ENCODE measurements around the gene SVOPL. TPM values are rescaled to one million over a fixed set of nuclear protein-coding genes. Genes with fewer than 3 reads are reported as not detected.

Gene SVOPL
- total RNA-seq, 2 donors from 2014 or later = 3.7 TPM; not detected in 1

GRCh38 chr7:138565451-138566114 is 135.6 kb downstream of the SVOPL start:
- H3K36me3 ChIP-seq = peaks cover 51% of the 10 kb centered on the region
- no peak for ATAC-seq (ENCODE audit: insufficient number of reproducible peaks, low FRiP score, low read depth)
- peaks cover 33% of the 10 kb centered on the region for H3K9me3 ChIP-seq
- H3K4me1 ChIP-seq (ENCODE audit: control insufficient read depth in 1 of 2, low read depth in 2 of 2) = no peaks in the 10 kb centered on the region
- DNase-seq (ENCODE audit: low spot score) = no peak
- no peak overlapping the region for H3K4me3 ChIP-seq
- TF ChIP-seq CTCF (IDR thresholded peaks at IDR 0.05) = no peak
- H3K27ac ChIP-seq = no peak overlapping the region
- no peaks in the 10 kb centered on the region for H3K27me3 ChIP-seq (replicated peaks; ENCODE audit: insufficient read depth)

- Histone ChIP-seq H3K36me3 (peaks cover 50% of the 10 kb centered on the region), H3K4me1 (ENCODE audit: control insufficient read depth in 1 of 2, low read depth in 2 of 2) (no peaks in the 10 kb centered on the region)
Measured at GRCh38 chr7:138565071-138565450, 136.1 kb downstream of the SVOPL start.

GRCh38 chr7:138564365-138564764 is 136.8 kb downstream of the SVOPL start:
- ATAC-seq (ENCODE audit: insufficient number of reproducible peaks, low FRiP score, low read depth) (no peak), DNase-seq (ENCODE audit: low spot score) (no peak)
- no peaks in the 10 kb centered on the region for H3K4me1 ChIP-seq (ENCODE audit: control insufficient read depth in 1 of 2, low read depth in 2 of 2)
- H3K9me3 ChIP-seq = peaks cover 35% of the 10 kb centered on the region
- TF ChIP-seq CTCF (IDR thresholded peaks at IDR 0.05) = no peak
- no peaks in the 10 kb centered on the region for H3K27me3 ChIP-seq (replicated peaks; ENCODE audit: insufficient read depth)
- no peak overlapping the region for H3K27ac ChIP-seq
- H3K4me3 ChIP-seq = no peak overlapping the region
- peaks cover 50% of the 10 kb centered on the region for H3K36me3 ChIP-seq

More at GRCh38 chr7:138565071-138565450, 136.1 kb downstream of the SVOPL start:
- no peak overlapping the region for H3K27ac ChIP-seq
- no peak overlapping the region for H3K4me3 ChIP-seq
- DNase-seq (ENCODE audit: low spot score) (no peak), ATAC-seq (ENCODE audit: insufficient number of reproducible peaks, low FRiP score, low read depth) (no peak)
- no peak for TF ChIP-seq CTCF (IDR thresholded peaks at IDR 0.05)
- H3K27me3 ChIP-seq (replicated peaks; ENCODE audit: insufficient read depth) = no peaks in the 10 kb centered on the region
- peaks cover 33% of the 10 kb centered on the region for H3K9me3 ChIP-seq

- H3K27me3 ChIP-seq (replicated peaks; ENCODE audit: insufficient read depth) = no peaks in the 10 kb centered on the region
- ATAC-seq (ENCODE audit: insufficient number of reproducible peaks, low FRiP score, low read depth) (no peak), DNase-seq (ENCODE audit: low spot score) (no peak)
- H3K9me3 ChIP-seq = peaks cover 39% of the 10 kb centered on the region
- H3K36me3 ChIP-seq = peaks cover 53% of the 10 kb centered on the region
- no peak for TF ChIP-seq CTCF (IDR thresholded peaks at IDR 0.05)
- H3K27ac ChIP-seq = no peak overlapping the region
- H3K4me1 ChIP-seq (ENCODE audit: control insufficient read depth in 1 of 2, low read depth in 2 of 2) = no peaks in the 10 kb centered on the region
- no peak overlapping the region for H3K4me3 ChIP-seq
Measured at GRCh38 chr7:138563808-138564207, 137.4 kb downstream of the SVOPL start.

GRCh38 chr7:138559448-138559847 is 141.7 kb downstream of the SVOPL start:
- H3K4me1 ChIP-seq (ENCODE audit: control insufficient read depth in 1 of 2, low read depth in 2 of 2) = no peaks in the 10 kb centered on the region
- ATAC-seq (ENCODE audit: insufficient number of reproducible peaks, low FRiP score, low read depth) (no peak), DNase-seq (ENCODE audit: low spot score) (no peak)
- TF ChIP-seq CTCF (IDR thresholded peaks at IDR 0.05) = no peak
- no peaks in the 10 kb centered on the region for H3K27me3 ChIP-seq (replicated peaks; ENCODE audit: insufficient read depth)
- H3K27ac ChIP-seq = no peak overlapping the region
- H3K9me3 ChIP-seq = peaks cover 54% of the 10 kb centered on the region
- no peak overlapping the region for H3K4me3 ChIP-seq
- H3K36me3 ChIP-seq = peaks cover 71% of the 10 kb centered on the region

Data from thoracic aorta (tissue), 2 donors.